Caco-2 (cell line): ENCODE measurements around the gene SLC39A11. TPM values are rescaled to one million over a fixed set of nuclear protein-coding genes. Genes with fewer than 3 reads are reported as not detected.
"Not testable (repeated sequence)": the region's sequence is repeated elsewhere in the genome, so short reads cannot be mapped to it uniquely, and the experiment has no call there.

Source experiments
- BruUV-seq: library from RNA; stranded (reverse); fragments of 400-500 nt; replicated peaks from 2 replicates; lab custom pipeline; 2021; lab: Mats Ljungman, UMichigan
- CTCF ChIA-PET: fragments of 300-600 bp; sonication (Branson Sonifier 250); formaldehyde crosslinking; loops from one replicate; lab custom pipeline; 2022; ENCODE audit warnings: antibody characterized with exemption; lab: Charles Lee
- POLR2A ChIA-PET: fragments of 300-600 bp; sonication (Branson Sonifier 250); formaldehyde crosslinking; loops from one replicate; lab custom pipeline; 2022; ENCODE audit warnings: antibody characterized with exemption; lab: Charles Lee
- DNase-seq, 2 experiments: peaks; one replicate each; pipeline versions ENCODE4 v3.0.0 to v3.0.0-alpha.2; 2020 to 2022
- H3K27me3 ChIP-seq: replicated peaks from 2 replicates; pipeline ENCODE4 v1.6.0; 2011; ENCODE audit warnings: low read length; ENCODE audit not compliant: control insufficient read depth, insufficient read depth
- H3K36me3 ChIP-seq: 2 replicates; pipeline ENCODE4 v1.5.1; 2011; ENCODE audit warnings: low read length; ENCODE audit not compliant: control insufficient read depth, insufficient read depth
- H3K4me1 ChIP-seq: fragments of 250-450 bp; sonication (Bioruptor Pico); 2 replicates; pipeline ENCODE4 v1.5.1; 2020; ENCODE audit warnings: mild to moderate bottlenecking
- H3K4me3 ChIP-seq: 2 replicates; pipeline ENCODE4 v1.5.1; 2011; ENCODE audit warnings: low read depth, mild to moderate bottlenecking, control low read depth, low read length
- H3K9me3 ChIP-seq: fragments of 250-450 bp; sonication (Bioruptor Pico); 2 replicates; pipeline ENCODE4 v1.5.1; 2020; ENCODE audit warnings: mild to moderate bottlenecking, moderate library complexity
- H3K27ac Mint-ChIP-seq: one replicate; pipeline ENCODE4 v1.8.0; 2022; ENCODE audit warnings: mixed read lengths; ENCODE audit not compliant: unreplicated experiment
- H3K27me3 Mint-ChIP-seq: one replicate; pipeline ENCODE4 v1.8.0; 2022; ENCODE audit warnings: mixed read lengths; ENCODE audit not compliant: insufficient read depth, unreplicated experiment
- H3K36me3 Mint-ChIP-seq: one replicate; pipeline ENCODE4 v1.8.0; 2022; ENCODE audit warnings: mild to moderate bottlenecking, mixed read lengths; ENCODE audit not compliant: insufficient read depth, unreplicated experiment
- H3K4me1 Mint-ChIP-seq: one replicate; pipeline ENCODE4 v1.8.0; 2022; ENCODE audit warnings: low read depth, mixed read lengths; ENCODE audit not compliant: unreplicated experiment
- H3K4me3 Mint-ChIP-seq: one replicate; pipeline ENCODE4 v1.8.0; 2022; ENCODE audit warnings: mild to moderate bottlenecking, moderate library complexity, mixed read lengths; ENCODE audit not compliant: unreplicated experiment
- H3K9me3 Mint-ChIP-seq: one replicate; pipeline ENCODE4 v1.8.0; 2022; ENCODE audit warnings: mixed read lengths; ENCODE audit not compliant: unreplicated experiment
- CTCF ChIP-seq, 2 experiments: fragments of 200-600 bp in 1 of 2; IDR thresholded peaks; 1 replicate in 1 of 2; 2 replicates in 1 of 2; pipeline versions ENCODE4 v1.5.1 to v1.8.0; 2011 to 2022; ENCODE audit warnings: antibody characterized with exemption in 1 of 2, control low read depth in 1 of 2, inconsistent platforms in 1 of 2, low read depth in 1 of 2, low read length in 1 of 2, mild to moderate bottlenecking in 1 of 2, moderate library complexity in 1 of 2; ENCODE audit not compliant: insufficient read depth in 1 of 2, severe bottlenecking in 1 of 2, unreplicated experiment in 1 of 2
- intact Hi-C: fragments of 100-400 bp; cut with micrococcal nuclease; formaldehyde crosslinking; loops from one replicate; pipeline ENCODE4 v1.10.0; 2022; ENCODE audit not compliant: unreplicated experiment
- total RNA-seq: library from RNA; stranded (reverse); gene quantifications from 2 replicates; pipeline ENCODE4 v1.2.3, GENCODE V29; 2022

Gene SLC39A11
- total RNA-seq, 1 experiment from 2014 or later: 26.4 TPM

GRCh38 chr17:72938482-72938881 lies 154.0 kb downstream of the SLC39A11 start:
- Histone ChIP-seq H3K9me3 (no peaks in the 10 kb centered on the region), H3K4me3 (no peak overlapping the region), H3K36me3 (no peaks in the 10 kb centered on the region), H3K4me1 (no peaks in the 10 kb centered on the region), H3K27me3 (no peaks in the 10 kb centered on the region)
- Mint-ChIP-seq H3K27me3 (no peaks in the 10 kb centered on the region), H3K36me3 (no peaks in the 10 kb centered on the region), H3K4me3 (no peak overlapping the region), H3K27ac (no peak overlapping the region), H3K9me3 (no peaks in the 10 kb centered on the region), H3K4me1 (no peaks in the 10 kb centered on the region)
- TF ChIP-seq CTCF (IDR thresholded peaks at IDR 0.05; ENCODE audit: insufficient read depth in 1 of 2, low read depth in 1 of 2, low read length in 1 of 2, severe bottlenecking in 1 of 2, unreplicated experiment in 1 of 2): no peak
- intact Hi-C loops: no loop called here
- CTCF ChIA-PET: no interaction called here
- POLR2A ChIA-PET: no interaction called here
- DNase-seq: no peak
- BruUV-seq: no TSS peak

- Mint-ChIP-seq H3K9me3 (no peaks in the 10 kb centered on the region), H3K36me3 (no peaks in the 10 kb centered on the region), H3K4me1 (no peaks in the 10 kb centered on the region), H3K4me3 (no peak overlapping the region), H3K27ac (no peak overlapping the region), H3K27me3 (no peaks in the 10 kb centered on the region)
- Histone ChIP-seq H3K4me3 (no peak overlapping the region), H3K4me1 (no peaks in the 10 kb centered on the region), H3K9me3 (no peaks in the 10 kb centered on the region), H3K27me3 (no peaks in the 10 kb centered on the region), H3K36me3 (no peaks in the 10 kb centered on the region)
- DNase-seq: no peak
- no peak for TF ChIP-seq CTCF (IDR thresholded peaks at IDR 0.05; ENCODE audit: insufficient read depth in 1 of 2, low read depth in 1 of 2, low read length in 1 of 2, severe bottlenecking in 1 of 2, unreplicated experiment in 1 of 2)
- BruUV-seq: no TSS peak
- CTCF ChIA-PET: no interaction called here
- intact Hi-C loops: no loop called here
- POLR2A ChIA-PET: no interaction called here
These were observed 154.8 kb downstream of the SLC39A11 start for GRCh38 chr17:72937707-72938106.

- BruUV-seq, H3K27ac Mint-ChIP-seq, H3K27me3 Mint-ChIP-seq, intact Hi-C loops, H3K4me1 ChIP-seq, H3K36me3 Mint-ChIP-seq, H3K4me3 ChIP-seq, POLR2A ChIA-PET, H3K27me3 ChIP-seq, H3K9me3 Mint-ChIP-seq, H3K4me1 Mint-ChIP-seq, H3K9me3 ChIP-seq, H3K4me3 Mint-ChIP-seq, DNase-seq, H3K36me3 ChIP-seq, CTCF ChIA-PET: not testable (repeated sequence)
These were observed 155.2 kb downstream of the SLC39A11 start for GRCh38 chr17:72937254-72937653.

- H3K36me3 ChIP-seq: no peaks in the 10 kb centered on the region; the same call in 1 of the 2 replicates
- H3K4me1 ChIP-seq: peaks cover 9% of the 10 kb centered on the region
- H3K9me3 Mint-ChIP-seq: no peaks in the 10 kb centered on the region
- no peaks in the 10 kb centered on the region for H3K27me3 ChIP-seq
- H3K27me3 Mint-ChIP-seq: no peaks in the 10 kb centered on the region
- no peaks in the 10 kb centered on the region for H3K9me3 ChIP-seq
- no peaks in the 10 kb centered on the region for H3K36me3 Mint-ChIP-seq
- DNase-seq: no peak
- no peak for TF ChIP-seq CTCF (IDR thresholded peaks at IDR 0.05; ENCODE audit: insufficient read depth in 1 of 2, low read depth in 1 of 2, low read length in 1 of 2, severe bottlenecking in 1 of 2, unreplicated experiment in 1 of 2)
- POLR2A ChIA-PET: no interaction called here
- intact Hi-C loops: no loop called here
- H3K4me3 ChIP-seq: no peak overlapping the region
- CTCF ChIA-PET: no interaction called here
- BruUV-seq: no TSS peak
- no peak overlapping the region for H3K27ac Mint-ChIP-seq
- H3K4me1 Mint-ChIP-seq: peaks cover 12% of the 10 kb centered on the region
- no peak overlapping the region for H3K4me3 Mint-ChIP-seq
These were observed 156.5 kb downstream of the SLC39A11 start for GRCh38 chr17:72935984-72936383.
